Fibroblast of lung (primary cell): ENCODE measurements around the gene SIK2. TPM values are rescaled to one million over a fixed set of nuclear protein-coding genes. Genes with fewer than 3 reads are reported as not detected.

Source experiments
- DNase-seq, 2 donors: peaks; one replicate each; pipeline versions ENCODE4 v3.0.0 to v3.0.0-alpha.2; 2010; ENCODE audit warnings: low read depth in 2 of 2
- H2AFZ ChIP-seq: 2 replicates; pipeline ENCODE4 v1.5.1; 2012; ENCODE audit warnings: low read length, control low read depth, inconsistent platforms
- H3K27ac ChIP-seq: 2 replicates; pipeline ENCODE4 v1.5.1; 2011; ENCODE audit warnings: low read length, control low read depth; ENCODE audit not compliant: insufficient read depth
- H3K27me3 ChIP-seq: 2 replicates; pipeline ENCODE4 v1.5.1; 2011; ENCODE audit warnings: mild to moderate bottlenecking, low read length; ENCODE audit not compliant: control insufficient read depth, insufficient read depth
- H3K36me3 ChIP-seq: 2 replicates; pipeline ENCODE4 v1.5.1; 2011; ENCODE audit warnings: low read length; ENCODE audit not compliant: control insufficient read depth, insufficient read depth
- H3K4me1 ChIP-seq: 2 replicates; pipeline ENCODE4 v1.5.1; 2011; ENCODE audit warnings: low read length; ENCODE audit not compliant: control insufficient read depth, insufficient read depth; ENCODE audit errors: extremely low read depth
- H3K4me2 ChIP-seq: 2 replicates; pipeline ENCODE4 v1.5.1; 2011; ENCODE audit warnings: low read length, control low read depth; ENCODE audit not compliant: insufficient read depth; ENCODE audit errors: extremely low read depth
- H3K4me3 ChIP-seq, 4 experiments: fragments of 200-600 bp in 1 of 4; sonication (generic) in 1 of 4; replicated peaks in 1 of 4; 2 replicates each; pipeline ENCODE4 v1.5.1; 2011 to 2016; ENCODE audit warnings: low read length in 4 of 4, low read depth in 3 of 4, mild to moderate bottlenecking in 3 of 4, control low read depth in 2 of 4, inconsistent platforms in 1 of 4, mixed read lengths in 1 of 4; ENCODE audit not compliant: insufficient read depth in 1 of 4; ENCODE audit errors: control extremely low read depth in 1 of 4
- H3K79me2 ChIP-seq: 2 replicates; pipeline ENCODE4 v1.5.1; 2012; ENCODE audit warnings: mild to moderate bottlenecking, low read length, inconsistent platforms; ENCODE audit not compliant: control insufficient read depth, insufficient read depth
- H3K9ac ChIP-seq: 2 replicates; pipeline ENCODE4 v1.5.1; 2011; ENCODE audit warnings: mild to moderate bottlenecking, low read length, control low read depth; ENCODE audit not compliant: insufficient read depth
- H3K9me3 ChIP-seq: 2 replicates; pipeline ENCODE4 v1.5.1; 2012; ENCODE audit warnings: low read depth, low read length; ENCODE audit not compliant: control insufficient read depth, insufficient read depth
- H4K20me1 ChIP-seq: 2 replicates; pipeline ENCODE4 v1.5.1; 2011; ENCODE audit warnings: low read length; ENCODE audit not compliant: control insufficient read depth, insufficient read depth; ENCODE audit errors: extremely low read depth
- CTCF ChIP-seq, 2 donors: IDR thresholded peaks in 1 of 2; conservative IDR thresholded peaks in 1 of 2; 1 replicate in 1 of 2; 2 replicates in 1 of 2; pipeline ENCODE4 v1.5.1; 2011 to 2012; ENCODE audit warnings: low read length in 2 of 2, control low read depth in 1 of 2, inconsistent platforms in 1 of 2, low read depth in 1 of 2, mild to moderate bottlenecking in 1 of 2
- EZH2 ChIP-seq: IDR thresholded peaks from 2 replicates; pipeline ENCODE4 v1.5.1; 2012; ENCODE audit warnings: low read length, control low read depth, mild to moderate bottlenecking; ENCODE audit errors: missing control alignments
- polyA plus RNA-seq, 2 donors: library from polyadenylated mRNA; depleted of rRNA in 1 of 2; stranded (reverse) in 1 of 2; unstranded in 1 of 2; fragments of >200 nt; gene quantifications; 2 replicates each; pipeline ENCODE4 v1.2.1, GENCODE V29; 2011 to 2012; ENCODE audit warnings: missing spikeins in 1 of 2
- total RNA-seq: library from RNA; depleted of rRNA; stranded (reverse); fragments of >200 nt; gene quantifications from 2 replicates; pipeline ENCODE4 v1.2.1, GENCODE V29; 2014

Gene SIK2
- total and polyA plus RNA-seq, 2 donors (not counting 1 experiment from before 2014, with no cell fraction given), result 16.3 to 19.3 TPM

GRCh38 chr11:111727431-111727830 is 125.2 kb downstream of the SIK2 start:
- H3K4me3 ChIP-seq, result no peak overlapping the region
- TF ChIP-seq CTCF (conservative IDR thresholded peaks at IDR 0.05 in 1 of 2, IDR thresholded peaks at IDR 0.05 in 1 of 2; ENCODE audit: low read depth in 1 of 2, low read length in 2 of 2) (no peak), EZH2 (no peak)
- H3K27ac ChIP-seq, result no peak overlapping the region
- peaks cover 5% of the 10 kb centered on the region for H3K4me1 ChIP-seq
- H3K9me3 ChIP-seq, result no peaks in the 10 kb centered on the region
- no peaks in the 10 kb centered on the region for H4K20me1 ChIP-seq
- DNase-seq, result no peak
- H3K27me3 ChIP-seq, result no peaks in the 10 kb centered on the region
- no peak overlapping the region for H2AFZ ChIP-seq
- H3K9ac ChIP-seq, result no peak overlapping the region
- H3K36me3 ChIP-seq, result peaks cover 10% of the 10 kb centered on the region
- no peak overlapping the region for H3K4me2 ChIP-seq
- H3K79me2 ChIP-seq, result no peaks in the 10 kb centered on the region

DNA sequence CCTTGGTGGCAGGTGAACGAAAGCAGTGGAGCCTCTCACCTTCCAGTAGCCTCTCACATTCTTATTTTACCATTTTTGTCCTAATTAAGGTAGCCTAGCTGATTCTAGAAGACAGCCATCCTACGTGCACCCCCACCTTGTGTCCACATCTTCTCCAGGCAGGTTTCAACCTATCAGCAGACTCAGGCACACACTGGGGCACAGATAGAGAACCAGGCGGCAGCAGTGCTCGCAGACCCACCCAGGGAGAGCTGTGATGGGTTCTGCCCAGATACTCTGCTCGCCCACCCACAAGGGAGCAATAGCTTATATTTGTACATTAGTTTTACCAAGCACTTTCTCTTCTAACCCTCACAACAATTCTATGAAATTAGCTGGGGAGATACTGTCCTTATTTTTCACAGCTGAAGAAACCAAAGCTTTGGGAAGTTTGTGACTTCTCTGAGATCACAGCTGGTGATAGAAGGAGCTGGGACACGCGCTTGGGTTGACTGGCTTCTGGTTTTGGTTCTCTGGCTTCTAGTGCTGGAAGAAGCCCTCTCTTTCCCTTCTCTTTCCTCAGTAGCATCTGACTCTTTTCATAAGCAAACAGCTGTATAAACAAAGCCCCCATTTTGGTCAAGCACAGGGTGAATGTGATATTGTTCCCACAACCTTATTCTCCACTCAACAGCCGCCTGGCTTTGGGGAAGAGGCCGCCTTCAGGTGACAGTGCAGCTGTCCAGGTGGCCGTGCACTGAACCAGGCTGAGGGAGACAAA is 127.0 kb downstream of the SIK2 start:
- Histone ChIP-seq H3K9ac (no peak overlapping the region), H3K36me3 (peaks cover 6% of the 10 kb centered on the region), H3K27me3 (no peaks in the 10 kb centered on the region), H3K4me2 (no peak overlapping the region), H3K4me3 (no peak overlapping the region), H4K20me1 (no peaks in the 10 kb centered on the region), H3K9me3 (no peaks in the 10 kb centered on the region), H2AFZ (no peak overlapping the region), H3K79me2 (no peaks in the 10 kb centered on the region), H3K4me1 (peaks cover 23% of the 10 kb centered on the region), H3K27ac (no peak overlapping the region)
- peak in 1 of 2 donors; percentile 49 for DNase-seq
- TF ChIP-seq CTCF (conservative IDR thresholded peaks at IDR 0.05 in 1 of 2, IDR thresholded peaks at IDR 0.05 in 1 of 2; ENCODE audit: low read depth in 1 of 2, low read length in 2 of 2) (no peak), EZH2 (no peak)

DNA sequence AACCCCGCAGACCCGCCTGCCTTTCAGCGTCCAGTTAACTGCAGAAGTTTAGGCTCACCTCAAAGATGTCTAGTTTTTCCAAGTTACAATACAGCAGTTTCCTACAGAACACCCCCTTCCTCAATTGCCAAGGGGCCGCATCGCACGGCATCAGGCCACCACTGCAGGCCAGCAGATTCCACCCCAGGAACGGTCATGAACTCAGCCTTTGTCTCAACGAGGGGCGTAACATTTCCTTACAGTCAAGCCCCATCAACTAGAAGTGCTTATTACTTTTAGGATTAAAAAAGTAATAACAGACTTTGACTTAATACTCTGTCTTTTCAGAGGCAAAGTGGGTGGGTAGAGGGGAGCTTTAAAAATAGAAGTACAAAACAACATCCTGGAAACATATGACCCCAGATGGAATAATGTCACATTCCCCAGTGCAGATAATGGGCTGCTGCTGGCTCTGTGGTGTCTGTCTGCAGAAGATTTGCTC is 127.6 kb downstream of the SIK2 start:
- H3K4me1 ChIP-seq, result peaks cover 29% of the 10 kb centered on the region
- no peaks in the 10 kb centered on the region for H3K9me3 ChIP-seq
- no peaks in the 10 kb centered on the region for H3K27me3 ChIP-seq
- DNase-seq, result peak in 1 of 2 donors; percentile 47
- H3K79me2 ChIP-seq, result no peaks in the 10 kb centered on the region
- H3K36me3 ChIP-seq, result peaks cover 5% of the 10 kb centered on the region
- H3K9ac ChIP-seq, result no peak overlapping the region
- no peaks in the 10 kb centered on the region for H4K20me1 ChIP-seq
- no peak overlapping the region for H2AFZ ChIP-seq
- TF ChIP-seq CTCF (conservative IDR thresholded peaks at IDR 0.05 in 1 of 2, IDR thresholded peaks at IDR 0.05 in 1 of 2; ENCODE audit: low read depth in 1 of 2, low read length in 2 of 2), result no peak
- TF ChIP-seq EZH2, result no peak
- H3K4me2 ChIP-seq, result no peak overlapping the region
- no peak overlapping the region for H3K4me3 ChIP-seq
- no peak overlapping the region for H3K27ac ChIP-seq
